Activated gamma-delta T cell treated with Interleukin-2 at 50 U/mL for 16 hours (primary cell): Measurements from ENCODE around the gene PLIN4.

Experiments
- DNase-seq: peaks from one replicate; pipeline ENCODE4 v3.0.0-alpha.2; 2020

The PLIN4 gene

DNA sequence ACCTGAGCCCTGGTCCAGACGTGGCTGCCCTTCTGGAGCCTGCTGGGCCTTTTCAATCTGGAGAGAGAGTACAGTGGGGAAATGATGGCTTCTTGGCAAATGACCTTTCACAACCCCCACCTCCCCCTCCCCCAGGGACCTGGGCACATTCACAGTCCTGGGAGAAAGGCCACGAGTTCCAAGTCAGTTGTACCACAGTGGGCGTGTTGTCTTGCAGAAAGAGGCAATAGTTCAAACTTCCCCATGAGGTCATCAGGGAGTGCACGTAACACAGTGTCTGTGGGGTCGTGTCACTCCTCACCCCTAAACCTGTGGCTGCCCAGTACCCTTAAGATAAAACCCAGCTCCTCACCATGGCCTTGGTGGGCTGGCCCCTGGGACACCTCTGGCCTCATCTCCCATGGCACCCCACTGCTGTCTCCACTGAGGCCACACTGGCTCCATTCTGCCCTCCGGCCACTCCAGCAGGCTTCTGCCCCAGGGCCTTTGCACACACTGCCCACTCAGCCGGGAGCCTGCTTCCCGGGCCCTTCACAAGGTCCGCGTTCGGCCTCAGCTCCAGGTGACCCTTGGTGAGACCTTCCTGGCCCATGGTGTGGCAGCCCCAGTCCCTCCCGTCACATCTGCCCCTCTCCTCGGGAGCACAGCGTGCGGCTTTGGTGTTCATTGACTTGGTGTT, 13.3 kb downstream of the PLIN4 start:
- DNase-seq = no peak

GRCh38 chr19:4504297-4504701, 14.0 kb downstream of the PLIN4 start:
- no peak for DNase-seq

- DNase-seq = no peak
Observed at GRCh38 chr19:4503825-4504170, 14.5 kb downstream of the PLIN4 start.

- DNase-seq = no peak
Observed at GRCh38 chr19:4503132-4503824, 15.0 kb downstream of the PLIN4 start.

GRCh38 chr19:4502282-4503131, 15.8 kb downstream of the PLIN4 start:
- DNase-seq = no peak

DNA sequence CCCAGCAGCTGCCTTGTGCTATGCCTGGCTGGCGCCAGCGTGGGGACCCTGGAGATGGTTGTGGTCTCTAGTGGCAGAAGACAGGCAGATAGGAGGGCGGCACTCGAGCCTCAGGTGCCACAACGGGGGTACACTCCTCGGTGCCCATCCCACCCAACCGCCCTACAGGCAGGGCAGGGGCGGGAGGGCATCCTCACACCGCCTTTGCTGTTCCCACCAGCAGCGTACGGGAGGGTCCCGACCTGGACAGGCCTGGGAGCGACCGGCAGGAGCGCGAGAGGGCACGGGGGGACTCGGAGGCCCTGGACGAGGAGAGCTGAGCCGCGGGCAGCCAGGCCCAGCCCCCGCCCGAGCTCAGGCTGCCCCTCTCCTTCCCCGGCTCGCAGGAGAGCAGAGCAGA, 16.6 kb downstream of the PLIN4 start:
- no peak for DNase-seq

DNA sequence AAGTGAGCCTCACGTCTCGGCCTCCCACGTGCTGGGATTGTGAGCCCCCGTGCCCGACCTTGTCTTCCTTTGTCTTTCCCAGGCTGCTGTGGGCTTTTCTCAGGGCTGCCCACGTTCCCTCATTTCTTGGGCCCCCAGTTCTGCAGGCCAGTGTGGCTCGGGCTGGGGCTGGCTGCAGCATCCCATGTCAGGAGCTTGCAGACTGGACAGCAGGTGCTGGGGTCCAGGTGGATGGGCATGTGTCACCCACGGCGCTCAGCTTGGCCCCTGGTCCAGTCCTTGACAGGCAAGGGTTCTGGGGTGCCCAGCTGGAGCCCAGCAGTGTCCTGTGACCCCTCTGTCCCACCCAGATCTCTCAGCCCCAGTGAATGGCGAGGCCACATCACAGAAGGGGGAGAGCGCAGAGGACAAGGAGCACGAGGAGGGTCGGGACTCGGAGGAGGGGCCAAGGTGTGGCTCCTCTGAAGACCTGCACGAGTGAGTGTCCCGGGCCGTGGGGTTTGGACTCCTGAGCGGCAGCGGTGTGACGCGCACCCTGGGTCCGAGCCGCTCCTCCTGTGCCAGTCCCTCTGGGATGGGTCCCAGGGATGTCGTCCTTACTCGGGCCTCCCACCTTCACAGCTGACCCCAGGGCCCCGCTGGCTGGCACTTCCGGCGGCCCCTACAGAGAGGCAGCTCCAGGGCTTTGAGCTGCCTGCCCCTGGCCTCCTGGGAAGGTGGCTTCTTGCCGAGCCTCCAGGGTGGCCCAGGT, 17.3 kb downstream of the PLIN4 start:
- DNase-seq = no peak

- DNase-seq = no peak
Observed at GRCh38 chr19:4499855-4500254, 18.4 kb downstream of the PLIN4 start.

GRCh38 chr19:4499318-4499717, 19.0 kb downstream of the PLIN4 start:
- DNase-seq = no peak

GRCh38 chr19:4498694-4499093, 19.6 kb downstream of the PLIN4 start:
- no peak for DNase-seq

GRCh38 chr19:4497770-4498389, 20.4 kb downstream of the PLIN4 start:
- no peak for DNase-seq

- no peak for DNase-seq
Observed at GRCh38 chr19:4496304-4496703, 22.0 kb downstream of the PLIN4 start.

- no peak for DNase-seq
Observed at GRCh38 chr19:4495471-4495870, 22.8 kb downstream of the PLIN4 start.

DNA sequence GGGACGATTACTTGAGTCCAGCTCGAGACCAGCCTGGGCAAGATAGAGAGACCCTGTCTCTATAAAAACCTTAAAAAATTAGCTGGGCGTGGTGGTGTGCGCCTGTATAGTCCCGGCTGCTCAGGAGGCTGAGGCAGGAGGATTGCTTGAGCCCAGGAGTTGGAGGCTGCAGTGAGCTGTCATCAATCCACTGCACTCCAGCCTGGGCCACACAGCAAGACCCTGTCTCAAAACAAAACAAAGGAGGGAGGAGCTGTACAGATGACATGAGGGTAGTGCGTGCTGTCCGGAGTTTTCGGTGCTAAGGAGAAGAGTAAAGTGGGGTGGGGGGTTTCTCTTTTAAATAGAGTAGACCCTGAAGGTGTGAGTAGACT, 23.6 kb downstream of the PLIN4 start:
- no peak for DNase-seq

- no peak for DNase-seq
Observed at GRCh38 chr19:4493929-4494690, 24.2 kb downstream of the PLIN4 start.

- no peak for DNase-seq
Observed at GRCh38 chr19:4493104-4493928, 25.0 kb downstream of the PLIN4 start.

- DNase-seq = no peak
Observed at GRCh38 chr19:4492337-4493103, 25.8 kb downstream of the PLIN4 start.

GRCh38 chr19:4491446-4491845, 26.8 kb downstream of the PLIN4 start:
- DNase-seq = no peak

DNA sequence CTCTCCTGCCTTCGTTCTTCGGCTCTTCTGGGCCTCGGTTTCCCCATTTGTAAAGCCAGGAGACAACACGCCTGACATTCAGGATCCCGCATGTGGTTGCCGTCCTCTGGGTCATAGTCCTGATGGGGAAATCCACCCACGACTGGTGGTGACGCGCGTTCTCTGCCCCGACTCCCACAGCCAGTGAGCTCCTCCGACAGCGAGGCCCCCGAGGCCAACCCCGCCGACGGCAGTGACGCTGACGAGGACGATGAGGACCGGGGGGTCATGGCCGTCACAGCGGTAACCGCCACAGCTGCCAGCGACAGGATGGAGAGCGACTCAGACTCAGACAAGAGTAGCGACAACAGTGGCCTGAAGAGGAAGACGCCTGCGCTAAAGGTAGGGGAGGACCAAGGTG, 29.8 kb downstream of the PLIN4 start:
- DNase-seq = no peak

GRCh38 chr19:4487572-4487971, 30.7 kb downstream of the PLIN4 start:
- no peak for DNase-seq
